ENCODE data around the gene PHF21B. TPM values are rescaled to one million over a fixed set of nuclear protein-coding genes. Genes with fewer than 3 reads are reported as not detected.

The PHF21B gene
- total and polyA plus RNA-seq, 2 experiments from 2014 or later, result 20.6 to 149 TPM

DNA sequence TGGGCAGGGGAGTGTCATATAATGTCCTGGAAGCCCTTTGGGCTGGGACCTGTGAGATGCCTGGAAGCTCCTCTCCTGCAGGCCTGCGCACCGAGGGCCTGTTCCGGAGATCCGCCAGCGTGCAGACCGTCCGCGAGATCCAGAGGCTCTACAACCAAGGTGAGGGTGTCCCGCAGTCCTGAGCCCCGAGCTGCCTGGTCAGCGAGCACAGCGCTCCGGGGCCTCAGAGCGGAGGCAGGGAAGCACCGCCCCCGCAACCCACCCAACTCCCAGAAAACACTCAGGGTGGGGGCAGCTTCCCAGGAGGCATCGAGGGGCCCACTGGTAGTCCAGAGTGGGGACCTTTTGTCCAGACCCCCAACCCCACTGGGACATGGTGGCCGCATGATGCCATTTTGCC is 161.9 kb downstream of the PHF21B start:
- Histone ChIP-seq H3K36me3 (ENCODE audit: insufficient read depth) (no peaks in the 10 kb centered on the region), H3K27me3 (ENCODE audit: insufficient read depth) (no peaks in the 10 kb centered on the region), H3K79me2 (replicated peaks; ENCODE audit: insufficient read depth) (no peaks in the 10 kb centered on the region), H3K27ac (ENCODE audit: low read depth) (no peak overlapping the region), H3K4me3 (no peak overlapping the region), H3K4me1 (ENCODE audit: insufficient read depth) (no peaks in the 10 kb centered on the region), H2AFZ (no peak overlapping the region), H3K4me2 (no peak overlapping the region), H4K20me1 (replicated peaks; ENCODE audit: insufficient read depth) (no peaks in the 10 kb centered on the region; the same call in 1 of the 2 replicates), H3F3A (replicated peaks; ENCODE audit: low read depth) (no peaks in the 10 kb centered on the region), H3K9me2 (ENCODE audit: insufficient read depth) (no peaks in the 10 kb centered on the region)
- no peak overlapping the region for H3K27ac Mint-ChIP-seq
- DNase-seq (ENCODE audit: low spot score) (no peak), ATAC-seq (no peak)
- H3K4me1 Mint-ChIP-seq, result peaks cover 2% of the 10 kb centered on the region; the same call in 1 of the 3 replicates
- peaks cover 2% of the 10 kb centered on the region for H3K27me3 Mint-ChIP-seq (ENCODE audit: insufficient read depth, low read depth, poor library complexity)
- peaks cover 20% of the 10 kb centered on the region for H3K36me3 Mint-ChIP-seq (ENCODE audit: low read depth)
- H3K4me3 Mint-ChIP-seq, result no peak overlapping the region
- TF ChIP-seq CREB1 (CRISPR knock-in tag; IDR thresholded peaks at IDR 0.05; ENCODE audit: low read depth) (no peak), JUNB (IDR thresholded peaks at IDR 0.05; ENCODE audit: unreplicated experiment) (no peak), STAT1 (IDR thresholded peaks at IDR 0.05; ENCODE audit: unreplicated experiment) (no peak), ZNF331 (CRISPR knock-in tag; IDR thresholded peaks at IDR 0.05; ENCODE audit: low read depth) (no peak), EZH2phosphoT487 (IDR thresholded peaks at IDR 0.05; ENCODE audit: unreplicated experiment) (no peak), NANOG (IDR thresholded peaks at IDR 0.05; ENCODE audit: borderline replicate concordance) (no peak), POLR2AphosphoS5 (IDR thresholded peaks at IDR 0.05; ENCODE audit: low read depth) (no peak)
- TF ChIP-seq, protein P1, sequence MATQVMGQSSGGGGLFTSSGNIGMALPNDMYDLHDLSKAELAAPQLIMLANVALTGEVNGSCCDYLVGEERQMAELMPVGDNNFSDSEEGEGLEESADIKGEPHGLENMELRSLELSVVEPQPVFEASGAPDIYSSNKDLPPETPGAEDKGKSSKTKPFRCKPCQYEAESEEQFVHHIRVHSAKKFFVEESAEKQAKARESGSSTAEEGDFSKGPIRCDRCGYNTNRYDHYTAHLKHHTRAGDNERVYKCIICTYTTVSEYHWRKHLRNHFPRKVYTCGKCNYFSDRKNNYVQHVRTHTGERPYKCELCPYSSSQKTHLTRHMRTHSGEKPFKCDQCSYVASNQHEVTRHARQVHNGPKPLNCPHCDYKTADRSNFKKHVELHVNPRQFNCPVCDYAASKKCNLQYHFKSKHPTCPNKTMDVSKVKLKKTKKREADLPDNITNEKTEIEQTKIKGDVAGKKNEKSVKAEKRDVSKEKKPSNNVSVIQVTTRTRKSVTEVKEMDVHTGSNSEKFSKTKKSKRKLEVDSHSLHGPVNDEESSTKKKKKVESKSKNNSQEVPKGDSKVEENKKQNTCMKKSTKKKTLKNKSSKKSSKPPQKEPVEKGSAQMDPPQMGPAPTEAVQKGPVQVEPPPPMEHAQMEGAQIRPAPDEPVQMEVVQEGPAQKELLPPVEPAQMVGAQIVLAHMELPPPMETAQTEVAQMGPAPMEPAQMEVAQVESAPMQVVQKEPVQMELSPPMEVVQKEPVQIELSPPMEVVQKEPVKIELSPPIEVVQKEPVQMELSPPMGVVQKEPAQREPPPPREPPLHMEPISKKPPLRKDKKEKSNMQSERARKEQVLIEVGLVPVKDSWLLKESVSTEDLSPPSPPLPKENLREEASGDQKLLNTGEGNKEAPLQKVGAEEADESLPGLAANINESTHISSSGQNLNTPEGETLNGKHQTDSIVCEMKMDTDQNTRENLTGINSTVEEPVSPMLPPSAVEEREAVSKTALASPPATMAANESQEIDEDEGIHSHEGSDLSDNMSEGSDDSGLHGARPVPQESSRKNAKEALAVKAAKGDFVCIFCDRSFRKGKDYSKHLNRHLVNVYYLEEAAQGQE (IDR thresholded peaks at IDR 0.05; ENCODE audit: unreplicated experiment), result no peak
- TF ChIP-seq, protein P2, sequence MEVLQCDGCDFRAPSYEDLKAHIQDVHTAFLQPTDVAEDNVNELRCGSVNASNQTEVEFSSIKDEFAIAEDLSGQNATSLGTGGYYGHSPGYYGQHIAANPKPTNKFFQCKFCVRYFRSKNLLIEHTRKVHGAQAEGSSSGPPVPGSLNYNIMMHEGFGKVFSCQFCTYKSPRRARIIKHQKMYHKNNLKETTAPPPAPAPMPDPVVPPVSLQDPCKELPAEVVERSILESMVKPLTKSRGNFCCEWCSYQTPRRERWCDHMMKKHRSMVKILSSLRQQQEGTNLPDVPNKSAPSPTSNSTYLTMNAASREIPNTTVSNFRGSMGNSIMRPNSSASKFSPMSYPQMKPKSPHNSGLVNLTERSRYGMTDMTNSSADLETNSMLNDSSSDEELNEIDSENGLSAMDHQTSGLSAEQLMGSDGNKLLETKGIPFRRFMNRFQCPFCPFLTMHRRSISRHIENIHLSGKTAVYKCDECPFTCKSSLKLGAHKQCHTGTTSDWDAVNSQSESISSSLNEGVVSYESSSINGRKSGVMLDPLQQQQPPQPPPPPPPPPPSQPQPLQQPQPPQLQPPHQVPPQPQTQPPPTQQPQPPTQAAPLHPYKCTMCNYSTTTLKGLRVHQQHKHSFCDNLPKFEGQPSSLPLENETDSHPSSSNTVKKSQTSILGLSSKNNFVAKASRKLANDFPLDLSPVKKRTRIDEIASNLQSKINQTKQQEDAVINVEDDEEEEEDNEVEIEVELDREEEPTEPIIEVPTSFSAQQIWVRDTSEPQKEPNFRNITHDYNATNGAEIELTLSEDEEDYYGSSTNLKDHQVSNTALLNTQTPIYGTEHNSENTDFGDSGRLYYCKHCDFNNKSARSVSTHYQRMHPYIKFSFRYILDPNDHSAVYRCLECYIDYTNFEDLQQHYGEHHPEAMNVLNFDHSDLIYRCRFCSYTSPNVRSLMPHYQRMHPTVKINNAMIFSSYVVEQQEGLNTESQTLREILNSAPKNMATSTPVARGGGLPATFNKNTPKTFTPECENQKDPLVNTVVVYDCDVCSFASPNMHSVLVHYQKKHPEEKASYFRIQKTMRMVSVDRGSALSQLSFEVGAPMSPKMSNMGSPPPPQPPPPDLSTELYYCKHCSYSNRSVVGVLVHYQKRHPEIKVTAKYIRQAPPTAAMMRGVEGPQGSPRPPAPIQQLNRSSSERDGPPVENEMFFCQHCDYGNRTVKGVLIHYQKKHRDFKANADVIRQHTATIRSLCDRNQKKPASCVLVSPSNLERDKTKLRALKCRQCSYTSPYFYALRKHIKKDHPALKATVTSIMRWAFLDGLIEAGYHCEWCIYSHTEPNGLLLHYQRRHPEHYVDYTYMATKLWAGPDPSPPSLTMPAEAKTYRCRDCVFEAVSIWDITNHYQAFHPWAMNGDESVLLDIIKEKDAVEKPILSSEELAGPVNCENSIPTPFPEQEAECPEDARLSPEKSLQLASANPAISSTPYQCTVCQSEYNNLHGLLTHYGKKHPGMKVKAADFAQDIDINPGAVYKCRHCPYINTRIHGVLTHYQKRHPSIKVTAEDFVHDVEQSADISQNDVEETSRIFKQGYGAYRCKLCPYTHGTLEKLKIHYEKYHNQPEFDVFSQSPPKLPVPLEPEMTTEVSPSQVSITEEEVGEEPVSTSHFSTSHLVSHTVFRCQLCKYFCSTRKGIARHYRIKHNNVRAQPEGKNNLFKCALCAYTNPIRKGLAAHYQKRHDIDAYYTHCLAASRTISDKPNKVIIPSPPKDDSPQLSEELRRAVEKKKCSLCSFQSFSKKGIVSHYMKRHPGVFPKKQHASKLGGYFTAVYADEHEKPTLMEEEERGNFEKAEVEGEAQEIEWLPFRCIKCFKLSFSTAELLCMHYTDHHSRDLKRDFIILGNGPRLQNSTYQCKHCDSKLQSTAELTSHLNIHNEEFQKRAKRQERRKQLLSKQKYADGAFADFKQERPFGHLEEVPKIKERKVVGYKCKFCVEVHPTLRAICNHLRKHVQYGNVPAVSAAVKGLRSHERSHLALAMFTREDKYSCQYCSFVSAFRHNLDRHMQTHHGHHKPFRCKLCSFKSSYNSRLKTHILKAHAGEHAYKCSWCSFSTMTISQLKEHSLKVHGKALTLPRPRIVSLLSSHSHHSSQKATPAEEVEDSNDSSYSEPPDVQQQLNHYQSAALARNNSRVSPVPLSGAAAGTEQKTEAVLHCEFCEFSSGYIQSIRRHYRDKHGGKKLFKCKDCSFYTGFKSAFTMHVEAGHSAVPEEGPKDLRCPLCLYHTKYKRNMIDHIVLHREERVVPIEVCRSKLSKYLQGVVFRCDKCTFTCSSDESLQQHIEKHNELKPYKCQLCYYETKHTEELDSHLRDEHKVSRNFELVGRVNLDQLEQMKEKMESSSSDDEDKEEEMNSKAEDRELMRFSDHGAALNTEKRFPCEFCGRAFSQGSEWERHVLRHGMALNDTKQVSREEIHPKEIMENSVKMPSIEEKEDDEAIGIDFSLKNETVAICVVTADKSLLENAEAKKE (CRISPR knock-in tag; IDR thresholded peaks at IDR 0.05), result no peak
- TF ChIP-seq, protein P3, sequence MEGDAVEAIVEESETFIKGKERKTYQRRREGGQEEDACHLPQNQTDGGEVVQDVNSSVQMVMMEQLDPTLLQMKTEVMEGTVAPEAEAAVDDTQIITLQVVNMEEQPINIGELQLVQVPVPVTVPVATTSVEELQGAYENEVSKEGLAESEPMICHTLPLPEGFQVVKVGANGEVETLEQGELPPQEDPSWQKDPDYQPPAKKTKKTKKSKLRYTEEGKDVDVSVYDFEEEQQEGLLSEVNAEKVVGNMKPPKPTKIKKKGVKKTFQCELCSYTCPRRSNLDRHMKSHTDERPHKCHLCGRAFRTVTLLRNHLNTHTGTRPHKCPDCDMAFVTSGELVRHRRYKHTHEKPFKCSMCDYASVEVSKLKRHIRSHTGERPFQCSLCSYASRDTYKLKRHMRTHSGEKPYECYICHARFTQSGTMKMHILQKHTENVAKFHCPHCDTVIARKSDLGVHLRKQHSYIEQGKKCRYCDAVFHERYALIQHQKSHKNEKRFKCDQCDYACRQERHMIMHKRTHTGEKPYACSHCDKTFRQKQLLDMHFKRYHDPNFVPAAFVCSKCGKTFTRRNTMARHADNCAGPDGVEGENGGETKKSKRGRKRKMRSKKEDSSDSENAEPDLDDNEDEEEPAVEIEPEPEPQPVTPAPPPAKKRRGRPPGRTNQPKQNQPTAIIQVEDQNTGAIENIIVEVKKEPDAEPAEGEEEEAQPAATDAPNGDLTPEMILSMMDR (conservative IDR thresholded peaks at IDR 0.05; ENCODE audit: low read depth in 2 of 2), result no peak
- TF ChIP-seq, protein P4, sequence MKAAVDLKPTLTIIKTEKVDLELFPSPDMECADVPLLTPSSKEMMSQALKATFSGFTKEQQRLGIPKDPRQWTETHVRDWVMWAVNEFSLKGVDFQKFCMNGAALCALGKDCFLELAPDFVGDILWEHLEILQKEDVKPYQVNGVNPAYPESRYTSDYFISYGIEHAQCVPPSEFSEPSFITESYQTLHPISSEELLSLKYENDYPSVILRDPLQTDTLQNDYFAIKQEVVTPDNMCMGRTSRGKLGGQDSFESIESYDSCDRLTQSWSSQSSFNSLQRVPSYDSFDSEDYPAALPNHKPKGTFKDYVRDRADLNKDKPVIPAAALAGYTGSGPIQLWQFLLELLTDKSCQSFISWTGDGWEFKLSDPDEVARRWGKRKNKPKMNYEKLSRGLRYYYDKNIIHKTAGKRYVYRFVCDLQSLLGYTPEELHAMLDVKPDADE (IDR thresholded peaks at IDR 0.05), result no peak
- H3K9me3 Mint-ChIP-seq, result peaks cover 11% of the 10 kb centered on the region; the same call in 2 of the 3 replicates
